Esophagus squamous epithelium (tissue), 5 donors: ENCODE data around the gene AIRE. TPM values are rescaled to one million over a fixed set of nuclear protein-coding genes. Genes with fewer than 3 reads are reported as not detected.

Source experiments
- DNase-seq: peaks from one replicate; lab custom pipeline; 2025; lab: John Stamatoyannopoulos, UW
- H3K27ac ChIP-seq, 4 donors: fragments of 200-600 bp; sonication (generic); one replicate each; pipeline ENCODE4 v1.5.1; 2016 to 2019; ENCODE audit warnings: mild to moderate bottlenecking in 1 of 4
- H3K27me3 ChIP-seq, 4 donors: fragments of 200-600 bp; sonication (generic); 1 replicate in 3 of 4; 2 replicates in 1 of 4; pipeline versions ENCODE4 v1.5.1 to v1.6.0; 2017 to 2021; ENCODE audit warnings: antibody characterized with exemption in 1 of 4
- H3K36me3 ChIP-seq, 3 donors: fragments of 200-600 bp; sonication (generic); one replicate each; pipeline ENCODE4 v1.5.1; 2016 to 2019
- H3K4me1 ChIP-seq, 3 donors: fragments of 200-600 bp; sonication (generic); one replicate each; pipeline ENCODE4 v1.5.1; 2017 to 2019
- H3K4me3 ChIP-seq, 4 donors: fragments of 200-600 bp; sonication (generic); 1 replicate in 3 of 4; 2 replicates in 1 of 4; pipeline ENCODE4 v1.5.1; 2016 to 2019; ENCODE audit warnings: mild to moderate bottlenecking in 2 of 4, moderate library complexity in 1 of 4
- H3K9me3 ChIP-seq, 3 donors: fragments of 200-600 bp; sonication (generic); one replicate each; pipeline ENCODE4 v1.5.1; 2016 to 2019
- CTCF ChIP-seq, 6 experiments: fragments of 450-650 bp in 4 of 6; fragments of 200-600 bp in 2 of 6; sonication (generic) in 2 of 6; IDR thresholded peaks; one replicate each; pipeline ENCODE4 v1.5.1; 2016 to 2019; ENCODE audit warnings: antibody characterized with exemption in 6 of 6, mild to moderate bottlenecking in 4 of 6, moderate library complexity in 4 of 6
- POLR2A ChIP-seq, 4 donors: fragments of 450-650 bp; IDR thresholded peaks; one replicate each; pipeline ENCODE4 v1.6.1; 2017; ENCODE audit warnings: antibody characterized with exemption in 4 of 4, mild to moderate bottlenecking in 4 of 4, moderate library complexity in 3 of 4
- WGBS, 2 donors: methylation state at CpG; one replicate each; pipeline ENCODE4 v1.1.5; 2018; 5-methylcytosine and 5-hydroxymethylcytosine counted together
- intact Hi-C: fragments of 100-400 bp; cut with DNase I; formaldehyde crosslinking; loops from one replicate; pipeline ENCODE4 v1.15.0; 2022
- total RNA-seq, 4 donors: library from RNA; depleted of rRNA; stranded (reverse); fragments of >200 nt; gene quantifications; one replicate each; pipeline ENCODE4 v1.1.0, GENCODE V29; 2016
- donor health status: DM: yes; HTN: yes; CAD: no.

Gene AIRE
- total RNA-seq, 4 donors from 2014 or later = not detected

- TF ChIP-seq POLR2A (IDR thresholded peaks at IDR 0.05) (no peak), CTCF (IDR thresholded peaks at IDR 0.05) (no peak)
- WGBS, 2 donors = 69 to 87% methylated on average over 3 to 9 of the region's 25 CpGs
- H3K9me3 ChIP-seq = no peaks in the 10 kb centered on the region
- no peaks in the 10 kb centered on the region for H3K27me3 ChIP-seq
- peaks cover 12 to 54% (median 30%) of the 10 kb centered on the region in 3 donors for H3K36me3 ChIP-seq
- no peaks in the 10 kb centered on the region for H3K4me1 ChIP-seq
- DNase-seq = no peak
- intact Hi-C loops = no loop called here
- no peak overlapping the region for H3K4me3 ChIP-seq
- H3K27ac ChIP-seq = no peak overlapping the region
Measured at GRCh38 chr21:44328242-44328895, 42.7 kb downstream of the AIRE start.

GRCh38 chr21:44329086-44329889 lies 43.6 kb downstream of the AIRE start:
- H3K27me3 ChIP-seq = no peaks in the 10 kb centered on the region
- H3K9me3 ChIP-seq = no peaks in the 10 kb centered on the region
- WGBS, 2 donors = 28 to 66% methylated on average over 2 to 15 of the region's 26 CpGs
- peaks cover 6 to 45% (median 28%) of the 10 kb centered on the region in 3 donors for H3K36me3 ChIP-seq
- DNase-seq = no peak
- no peak overlapping the region for H3K27ac ChIP-seq
- intact Hi-C loops = no loop called here
- peaks cover 0 to 8% (median 0%) of the 10 kb centered on the region in 3 donors for H3K4me1 ChIP-seq
- no peak overlapping the region for H3K4me3 ChIP-seq
- TF ChIP-seq CTCF (IDR thresholded peaks at IDR 0.05) (no peak), POLR2A (IDR thresholded peaks at IDR 0.05) (no peak)

- intact Hi-C loops = no loop called here
- no peaks in the 10 kb centered on the region for H3K9me3 ChIP-seq
- peaks cover 6 to 42% (median 19%) of the 10 kb centered on the region in 3 donors for H3K36me3 ChIP-seq
- peaks cover 0 to 12% (median 0%) of the 10 kb centered on the region in 3 donors for H3K4me1 ChIP-seq
- H3K27ac ChIP-seq = no peak overlapping the region
- DNase-seq = no peak
- no peak overlapping the region for H3K4me3 ChIP-seq
- WGBS, 2 donors = 100% methylated on average over 4 of the region's 44 CpGs; no CpG with 5 or more reads in 1 of the 2 donors
- no peaks in the 10 kb centered on the region for H3K27me3 ChIP-seq
- TF ChIP-seq POLR2A (IDR thresholded peaks at IDR 0.05) = no peak
- no peak for TF ChIP-seq CTCF (IDR thresholded peaks at IDR 0.05)
Measured at GRCh38 chr21:44329971-44330681, 44.5 kb downstream of the AIRE start.

GRCh38 chr21:44330698-44331097 lies 45.0 kb downstream of the AIRE start:
- Histone ChIP-seq H3K27ac (no peak overlapping the region), H3K4me3 (no peak overlapping the region), H3K9me3 (no peaks in the 10 kb centered on the region), H3K4me1 (peaks cover 0 to 12% (median 0%) of the 10 kb centered on the region in 3 donors), H3K36me3 (peaks cover 6 to 42% (median 14%) of the 10 kb centered on the region in 3 donors), H3K27me3 (no peaks in the 10 kb centered on the region)
- intact Hi-C loops = no loop called here
- TF ChIP-seq CTCF (IDR thresholded peaks at IDR 0.05) (no peak), POLR2A (IDR thresholded peaks at IDR 0.05) (no peak)
- 73% methylated on average over 3 of the region's 18 CpGs; no CpG with 5 or more reads in 1 of the 2 donors for WGBS, 2 donors
- DNase-seq = no peak
